BE2C (cell line): Measurements from ENCODE around the gene ADAMTS5.

Experiments
- DNase-seq: peaks from one replicate; pipeline ENCODE4 v3.0.0-alpha.2; 2020
- H3K27me3 ChIP-seq: fragments of 250-450 bp; sonication (Bioruptor Pico); 2 replicates; pipeline ENCODE4 v1.5.1; 2020; ENCODE audit warnings: mild to moderate bottlenecking
- H3K36me3 ChIP-seq: fragments of 250-450 bp; sonication (Bioruptor Pico); 2 replicates; pipeline ENCODE4 v1.5.1; 2020; ENCODE audit warnings: mild to moderate bottlenecking
- H3K4me1 ChIP-seq: fragments of 250-450 bp; sonication (Bioruptor Pico); 2 replicates; pipeline ENCODE4 v1.5.1; 2020
- H3K4me3 ChIP-seq: 2 replicates; pipeline ENCODE4 v1.5.1; 2011; ENCODE audit warnings: low read depth, low read length
- H3K9me3 ChIP-seq: fragments of 250-450 bp; sonication (Bioruptor Pico); 2 replicates; pipeline ENCODE4 v1.5.1; 2020
- TF ChIP-seq, protein P1 (sequence below): IDR thresholded peaks from 2 replicates; pipeline ENCODE4 v1.5.1; 2012; ENCODE audit warnings: mild to moderate bottlenecking, low read depth, low read length

Gene ADAMTS5

DNA sequence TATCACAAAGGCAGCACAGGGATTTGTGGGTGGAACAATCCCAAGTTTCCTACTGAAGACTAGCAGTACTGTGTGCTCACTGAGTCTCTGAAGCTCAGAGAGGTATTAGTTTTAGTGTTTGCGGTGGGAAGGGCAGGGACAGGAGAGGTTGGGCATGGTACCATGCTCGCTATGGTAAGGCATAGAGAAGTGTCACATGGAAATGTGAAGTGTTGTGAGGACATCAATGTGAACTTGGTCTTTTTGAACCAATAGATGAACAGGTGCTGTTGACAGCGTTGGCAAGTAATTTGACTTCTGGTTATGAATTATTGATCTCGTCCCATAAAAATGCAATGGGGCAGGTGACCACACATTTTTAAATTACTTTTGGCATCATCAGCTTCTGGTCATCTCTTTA lies 65.9 kb downstream of the ADAMTS5 start:
- H3K27me3 ChIP-seq: no peaks in the 10 kb centered on the region
- TF ChIP-seq, protein P1, sequence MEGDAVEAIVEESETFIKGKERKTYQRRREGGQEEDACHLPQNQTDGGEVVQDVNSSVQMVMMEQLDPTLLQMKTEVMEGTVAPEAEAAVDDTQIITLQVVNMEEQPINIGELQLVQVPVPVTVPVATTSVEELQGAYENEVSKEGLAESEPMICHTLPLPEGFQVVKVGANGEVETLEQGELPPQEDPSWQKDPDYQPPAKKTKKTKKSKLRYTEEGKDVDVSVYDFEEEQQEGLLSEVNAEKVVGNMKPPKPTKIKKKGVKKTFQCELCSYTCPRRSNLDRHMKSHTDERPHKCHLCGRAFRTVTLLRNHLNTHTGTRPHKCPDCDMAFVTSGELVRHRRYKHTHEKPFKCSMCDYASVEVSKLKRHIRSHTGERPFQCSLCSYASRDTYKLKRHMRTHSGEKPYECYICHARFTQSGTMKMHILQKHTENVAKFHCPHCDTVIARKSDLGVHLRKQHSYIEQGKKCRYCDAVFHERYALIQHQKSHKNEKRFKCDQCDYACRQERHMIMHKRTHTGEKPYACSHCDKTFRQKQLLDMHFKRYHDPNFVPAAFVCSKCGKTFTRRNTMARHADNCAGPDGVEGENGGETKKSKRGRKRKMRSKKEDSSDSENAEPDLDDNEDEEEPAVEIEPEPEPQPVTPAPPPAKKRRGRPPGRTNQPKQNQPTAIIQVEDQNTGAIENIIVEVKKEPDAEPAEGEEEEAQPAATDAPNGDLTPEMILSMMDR: no peak
- no peak overlapping the region for H3K4me3 ChIP-seq
- DNase-seq: no peak
- no peaks in the 10 kb centered on the region for H3K4me1 ChIP-seq
- H3K36me3 ChIP-seq: no peaks in the 10 kb centered on the region
- no peaks in the 10 kb centered on the region for H3K9me3 ChIP-seq

DNA sequence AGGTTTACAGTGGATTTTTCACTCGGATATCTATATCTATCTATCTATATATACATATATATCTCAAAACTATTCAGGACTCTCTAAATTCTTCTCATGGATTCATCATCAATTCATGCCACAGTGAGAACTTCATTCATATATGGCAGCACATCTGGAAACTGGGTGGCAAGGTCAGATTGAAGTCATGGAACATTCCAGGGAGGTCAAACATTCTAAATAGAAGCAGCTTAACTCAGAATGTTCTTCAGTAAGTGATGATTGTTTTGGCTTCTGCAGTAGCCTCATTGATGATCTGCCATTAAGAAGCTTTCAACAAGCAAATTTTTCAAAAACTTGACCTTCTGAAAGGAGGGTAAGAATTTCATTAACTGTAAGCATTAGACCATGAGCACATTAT lies 74.7 kb downstream of the ADAMTS5 start:
- H3K4me3 ChIP-seq: no peak overlapping the region
- no peaks in the 10 kb centered on the region for H3K9me3 ChIP-seq
- TF ChIP-seq, protein P1: no peak
- no peaks in the 10 kb centered on the region for H3K36me3 ChIP-seq
- H3K4me1 ChIP-seq: no peaks in the 10 kb centered on the region
- DNase-seq: no peak
- H3K27me3 ChIP-seq: no peaks in the 10 kb centered on the region

DNA sequence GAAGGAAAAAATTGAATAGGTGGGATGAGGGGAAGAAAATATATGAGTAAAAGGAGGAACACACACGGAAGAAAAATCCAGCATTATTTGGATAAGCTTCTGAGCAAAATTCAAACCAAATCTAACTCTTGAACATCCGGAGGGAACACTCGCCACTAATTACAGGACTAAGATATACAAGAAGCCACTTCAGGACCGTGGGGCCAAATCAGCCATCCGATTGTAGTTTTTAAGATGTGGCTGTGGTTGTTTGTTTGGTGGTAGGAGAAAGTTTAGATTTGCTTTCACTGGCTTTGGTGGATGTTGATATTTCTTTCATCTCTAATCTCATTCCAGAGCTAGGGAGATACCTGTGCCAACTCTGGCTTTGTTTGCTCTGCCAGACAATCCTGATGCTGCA lies 78.0 kb downstream of the ADAMTS5 start:
- Histone ChIP-seq H3K4me3 (no peak overlapping the region), H3K27me3 (no peaks in the 10 kb centered on the region), H3K9me3 (no peaks in the 10 kb centered on the region), H3K4me1 (no peaks in the 10 kb centered on the region), H3K36me3 (no peaks in the 10 kb centered on the region)
- TF ChIP-seq, protein P1: no peak
- no peak for DNase-seq

DNA sequence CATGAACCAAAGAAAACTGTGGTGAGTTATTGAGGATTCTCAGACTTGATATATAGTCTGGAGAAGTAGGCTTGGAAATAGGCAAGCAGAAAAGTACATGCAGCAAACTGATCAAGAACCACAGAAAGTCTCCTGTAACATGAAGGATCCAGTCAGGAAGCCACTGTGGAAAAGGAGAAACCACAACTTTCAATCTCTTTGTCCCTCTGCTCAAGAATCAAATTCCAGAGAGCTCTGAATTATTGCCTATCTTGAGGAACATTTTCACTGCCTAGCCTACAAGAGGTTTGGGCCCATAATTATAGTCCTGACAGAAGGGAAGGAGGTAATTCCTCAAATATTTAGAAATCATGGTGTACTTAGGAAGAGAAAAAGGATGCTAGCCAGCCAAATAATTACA lies 78.6 kb downstream of the ADAMTS5 start:
- Histone ChIP-seq H3K9me3 (no peaks in the 10 kb centered on the region), H3K27me3 (no peaks in the 10 kb centered on the region), H3K36me3 (no peaks in the 10 kb centered on the region), H3K4me3 (no peak overlapping the region), H3K4me1 (no peaks in the 10 kb centered on the region)
- TF ChIP-seq, protein P1: no peak
- DNase-seq: no peak

DNA sequence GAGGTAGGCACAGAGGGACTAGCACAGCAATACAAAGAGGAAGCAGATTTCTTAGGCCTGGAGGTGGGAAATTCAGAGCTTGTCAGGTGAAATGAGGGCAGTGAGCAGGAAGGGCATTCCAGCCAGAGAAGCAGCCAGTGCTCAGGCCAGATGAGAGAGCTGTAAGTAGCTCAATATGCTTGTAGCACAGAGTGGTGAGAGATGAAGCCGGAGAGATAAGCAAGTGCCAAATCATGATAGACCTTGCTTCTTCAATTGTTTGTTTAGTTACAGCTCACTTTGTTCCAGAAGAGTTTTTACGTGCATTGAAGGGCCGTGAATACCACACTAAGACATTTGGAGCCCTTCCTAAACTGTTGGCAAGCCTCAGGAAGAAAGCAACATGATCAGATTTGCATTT lies 79.6 kb downstream of the ADAMTS5 start:
- no peaks in the 10 kb centered on the region for H3K9me3 ChIP-seq
- no peak overlapping the region for H3K4me3 ChIP-seq
- no peaks in the 10 kb centered on the region for H3K4me1 ChIP-seq
- no peak for DNase-seq
- H3K36me3 ChIP-seq: no peaks in the 10 kb centered on the region
- H3K27me3 ChIP-seq: no peaks in the 10 kb centered on the region
- TF ChIP-seq, protein P1: no peak

DNA sequence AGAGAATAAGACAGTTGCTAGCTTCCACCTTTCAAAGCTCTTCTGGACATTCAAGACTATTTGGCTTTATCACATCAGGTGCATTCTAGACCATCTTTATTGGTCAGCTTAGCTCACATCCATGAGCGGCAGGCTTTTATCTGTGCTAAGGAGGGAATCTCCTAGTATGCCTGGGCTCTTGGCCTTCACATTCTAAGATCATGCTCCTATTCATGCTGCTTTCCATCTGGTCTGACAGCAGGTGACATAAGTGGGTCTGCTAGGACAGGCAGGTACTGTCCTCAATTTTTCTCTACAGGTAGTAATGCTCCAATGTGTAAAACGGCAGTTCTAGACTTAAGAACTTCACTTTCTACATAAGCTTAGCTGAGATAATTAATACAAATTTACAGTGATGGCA lies 82.5 kb downstream of the ADAMTS5 start:
- no peaks in the 10 kb centered on the region for H3K9me3 ChIP-seq
- H3K4me3 ChIP-seq: no peak overlapping the region
- no peak for DNase-seq
- TF ChIP-seq, protein P1: no peak
- no peaks in the 10 kb centered on the region for H3K4me1 ChIP-seq
- no peaks in the 10 kb centered on the region for H3K27me3 ChIP-seq
- H3K36me3 ChIP-seq: no peaks in the 10 kb centered on the region
